CD1c-positive myeloid dendritic cell (primary cell): ENCODE results near the gene STARD8.
"Not testable (repeated sequence)": the region's sequence is repeated elsewhere in the genome, so short reads cannot be mapped to it uniquely, and the experiment has no call there.

Experiments
- DNase-seq: peaks from one replicate; pipeline ENCODE4 v3.0.0-alpha.2; 2016; ENCODE audit errors: extremely low spot score

STARD8 gene, protein sequence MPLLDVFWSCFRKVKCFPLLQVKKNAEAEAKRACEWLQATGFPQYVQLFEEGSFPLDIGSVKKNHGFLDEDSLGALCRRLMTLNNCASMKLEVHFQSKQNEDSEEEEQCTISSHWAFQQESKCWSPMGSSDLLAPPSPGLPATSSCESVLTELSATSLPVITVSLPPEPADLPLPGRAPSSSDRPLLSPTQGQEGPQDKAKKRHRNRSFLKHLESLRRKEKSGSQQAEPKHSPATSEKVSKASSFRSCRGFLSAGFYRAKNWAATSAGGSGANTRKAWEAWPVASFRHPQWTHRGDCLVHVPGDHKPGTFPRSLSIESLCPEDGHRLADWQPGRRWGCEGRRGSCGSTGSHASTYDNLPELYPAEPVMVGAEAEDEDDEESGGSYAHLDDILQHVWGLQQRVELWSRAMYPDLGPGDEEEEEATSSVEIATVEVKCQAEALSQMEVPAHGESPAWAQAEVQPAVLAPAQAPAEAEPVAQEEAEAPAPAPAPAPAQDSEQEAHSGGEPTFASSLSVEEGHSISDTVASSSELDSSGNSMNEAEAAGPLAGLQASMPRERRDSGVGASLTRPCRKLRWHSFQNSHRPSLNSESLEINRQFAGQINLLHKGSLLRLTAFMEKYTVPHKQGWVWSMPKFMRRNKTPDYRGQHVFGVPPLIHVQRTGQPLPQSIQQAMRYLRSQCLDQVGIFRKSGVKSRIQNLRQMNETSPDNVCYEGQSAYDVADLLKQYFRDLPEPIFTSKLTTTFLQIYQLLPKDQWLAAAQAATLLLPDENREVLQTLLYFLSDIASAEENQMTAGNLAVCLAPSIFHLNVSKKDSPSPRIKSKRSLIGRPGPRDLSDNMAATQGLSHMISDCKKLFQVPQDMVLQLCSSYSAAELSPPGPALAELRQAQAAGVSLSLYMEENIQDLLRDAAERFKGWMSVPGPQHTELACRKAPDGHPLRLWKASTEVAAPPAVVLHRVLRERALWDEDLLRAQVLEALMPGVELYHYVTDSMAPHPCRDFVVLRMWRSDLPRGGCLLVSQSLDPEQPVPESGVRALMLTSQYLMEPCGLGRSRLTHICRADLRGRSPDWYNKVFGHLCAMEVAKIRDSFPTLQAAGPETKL

GRCh38 chrX:68647156-68647957 lies at the start of gene STARD8:
Gene STARD8 (plus strand): TSS chrX:68647666. CDS start chrX:68647883, 217 bp downstream.
- DNase-seq, result no peak

DNA sequence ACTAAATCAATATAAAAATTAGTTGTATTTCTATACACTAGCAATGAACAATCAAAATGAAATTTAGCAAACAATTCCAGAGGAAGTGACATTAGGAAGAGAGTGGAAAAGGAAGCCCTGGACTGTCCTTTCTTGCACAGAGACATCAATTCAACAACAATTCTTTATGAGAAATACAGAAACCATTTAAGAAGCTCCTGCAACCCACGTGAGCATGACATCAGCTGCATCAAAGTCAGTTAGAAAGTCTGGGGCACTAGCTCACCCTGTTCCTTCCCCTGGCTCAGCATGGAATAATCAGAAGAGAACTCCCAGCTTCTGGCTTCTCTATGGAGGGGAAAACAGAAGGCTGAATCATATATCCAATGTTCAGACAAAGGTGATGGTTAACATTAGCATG lies 48.6 kb upstream of the STARD8 start:
- DNase-seq, result no peak

DNA sequence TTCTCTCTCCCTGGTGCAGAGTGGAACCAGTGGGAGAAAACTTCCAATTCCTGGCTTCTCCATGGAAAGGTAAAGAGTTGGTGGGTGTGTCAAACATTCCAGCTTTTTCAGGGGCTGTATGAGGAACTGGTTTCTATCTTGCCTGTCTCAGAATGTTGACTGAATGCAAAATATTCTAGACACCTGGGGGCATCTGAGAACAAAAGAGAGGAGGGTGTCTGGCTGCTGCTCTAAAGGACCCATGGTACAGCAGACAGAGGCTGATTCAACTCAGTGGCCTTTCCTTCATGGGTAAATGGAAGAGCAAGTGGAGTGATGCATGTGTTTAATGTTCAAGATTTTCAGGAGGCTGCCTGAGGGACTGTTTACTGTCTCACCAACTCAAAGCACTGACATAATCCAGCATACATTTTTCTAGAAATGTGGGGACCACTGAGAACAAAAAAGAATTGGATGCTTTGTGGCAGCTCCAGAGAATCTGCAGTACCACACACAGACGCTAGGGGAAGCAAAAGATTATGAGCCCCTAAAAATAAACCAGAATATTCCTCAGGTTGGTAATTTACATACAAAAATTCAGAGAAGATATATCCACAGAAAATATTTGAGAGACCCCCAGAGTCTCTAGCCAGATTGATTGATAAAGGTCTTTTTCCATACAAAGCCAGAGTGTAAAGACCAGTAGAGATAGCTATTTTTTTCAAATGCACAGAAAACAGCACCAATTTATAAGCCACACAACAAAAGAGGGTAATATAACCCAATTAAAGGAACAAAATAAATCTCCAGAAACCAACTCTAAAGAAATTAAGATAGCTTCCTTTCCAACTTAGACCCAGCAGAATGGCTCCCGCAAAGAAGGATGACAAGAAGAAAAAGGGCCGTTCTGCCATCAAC lies 48.0 kb upstream of the STARD8 start:
- peak; percentile 4 for DNase-seq

GRCh38 chrX:68604216-68604615 lies 43.2 kb upstream of the STARD8 start:
- DNase-seq, result not testable (repeated sequence)

GRCh38 chrX:68614733-68615132 lies 32.7 kb upstream of the STARD8 start:
- not testable (repeated sequence) for DNase-seq

GRCh38 chrX:68627986-68628385 lies 19.5 kb upstream of the STARD8 start:
- no peak for DNase-seq

DNA sequence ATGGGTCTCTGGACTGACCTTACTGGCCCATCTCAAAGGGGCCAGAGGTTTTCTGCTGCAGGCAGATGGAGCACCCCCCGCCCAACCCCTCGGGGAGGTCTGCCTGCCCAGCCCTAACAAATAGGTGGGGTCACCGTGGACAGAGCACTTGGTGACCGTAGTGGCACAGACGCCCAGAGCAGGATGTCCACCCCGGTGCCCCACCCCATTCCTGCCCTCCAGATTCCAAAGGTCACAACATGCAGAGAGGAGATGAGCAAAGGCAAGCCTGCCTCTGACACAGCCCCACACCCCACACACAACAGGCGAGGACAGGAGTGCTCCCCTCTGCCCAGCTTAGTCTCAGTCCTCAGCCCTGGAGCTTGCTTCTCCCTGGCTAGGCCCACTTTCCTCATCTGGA lies 17.5 kb upstream of the STARD8 start:
- not testable (repeated sequence) for DNase-seq

DNA sequence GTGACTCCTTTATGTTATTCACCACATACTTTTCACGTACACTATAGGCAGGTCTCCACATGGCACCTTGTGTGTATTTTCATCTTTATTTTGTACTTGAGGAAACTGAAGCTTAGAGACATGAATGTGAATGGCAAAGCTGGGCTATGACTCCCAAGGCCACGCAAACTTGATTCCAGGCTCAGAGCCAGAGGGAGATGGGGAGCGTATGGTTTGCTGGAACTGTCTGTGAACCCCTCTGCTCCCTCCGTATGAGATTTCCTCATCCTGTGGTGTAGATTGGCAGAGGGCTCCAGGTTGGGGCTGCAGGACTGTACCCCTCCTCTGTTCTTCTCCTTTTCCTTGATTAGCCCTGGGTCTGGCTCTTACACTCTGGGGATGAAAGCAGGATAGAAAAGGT lies 16.1 kb upstream of the STARD8 start:
- no peak for DNase-seq

DNA sequence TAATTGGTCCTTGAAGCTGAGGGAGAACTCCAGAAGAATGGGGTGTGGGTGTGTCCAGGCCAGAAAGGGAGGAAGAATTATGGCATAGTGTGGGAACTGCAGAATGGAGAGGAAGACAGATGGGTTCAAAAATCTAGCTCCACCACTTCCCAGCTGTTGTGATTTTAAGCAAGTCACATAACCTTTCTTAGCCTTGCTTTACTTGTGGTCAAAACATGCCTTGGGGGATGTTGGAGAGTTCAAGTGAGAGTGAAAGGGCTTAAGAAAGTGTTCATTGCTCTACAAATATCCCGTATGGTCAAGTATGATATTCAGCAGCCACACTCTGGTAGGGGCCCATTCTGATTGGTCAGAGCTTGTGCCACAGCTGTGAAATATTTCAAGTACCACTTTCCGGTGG lies 15.0 kb upstream of the STARD8 start:
- DNase-seq, result no peak

DNA sequence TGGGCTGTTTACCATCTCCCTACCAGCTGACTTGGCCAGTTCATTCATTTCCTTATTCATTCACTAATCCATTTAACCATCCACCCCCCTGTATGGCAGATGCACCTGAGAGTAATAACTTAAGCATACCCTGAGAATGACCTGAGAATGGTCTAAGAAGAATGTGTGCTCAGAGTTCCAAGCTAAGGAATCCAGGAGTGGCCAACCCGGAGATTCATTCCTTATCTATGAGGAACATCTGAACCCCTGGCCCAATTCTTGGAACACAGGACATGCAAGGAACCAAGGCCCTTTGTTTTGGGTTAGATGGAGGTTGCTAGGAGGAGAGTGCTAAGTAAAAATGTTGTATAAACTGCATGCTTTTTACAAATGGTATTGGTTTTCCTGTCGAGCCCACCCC lies 13.5 kb upstream of the STARD8 start:
- DNase-seq, result no peak

DNA sequence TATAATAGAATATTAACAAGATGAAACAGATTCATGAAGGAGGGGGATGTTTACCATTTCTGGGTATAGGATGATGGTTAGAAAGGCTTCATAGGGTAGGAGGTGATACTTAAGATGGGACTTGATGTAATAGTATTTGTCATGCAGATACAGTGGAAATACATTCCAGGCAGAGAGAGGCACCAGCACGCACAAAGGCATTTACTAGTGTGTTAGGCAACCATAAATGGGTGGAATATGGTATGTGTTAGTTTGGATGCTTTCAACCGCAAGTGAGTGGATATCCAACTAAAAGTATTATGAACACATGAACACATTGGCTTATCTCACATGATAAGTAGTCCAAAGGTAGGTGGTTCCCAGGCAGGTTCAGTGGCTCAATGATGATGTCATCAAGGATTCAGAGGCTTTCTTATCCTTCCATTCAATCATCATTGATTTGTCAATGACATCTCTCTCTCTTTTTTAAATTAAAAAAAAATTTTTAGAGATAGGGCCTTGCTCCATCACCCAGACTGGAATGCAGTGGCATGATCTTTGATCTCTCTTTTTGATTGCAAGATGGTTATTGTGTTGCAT lies 12.7 kb upstream of the STARD8 start:
- DNase-seq, result no peak

- no peak for DNase-seq
Observed at GRCh38 chrX:68640661-68641060, 6.8 kb upstream of the STARD8 start.

GRCh38 chrX:68644861-68645260 lies 2.6 kb upstream of the STARD8 start:
- peak; percentile 2 for DNase-seq

DNA sequence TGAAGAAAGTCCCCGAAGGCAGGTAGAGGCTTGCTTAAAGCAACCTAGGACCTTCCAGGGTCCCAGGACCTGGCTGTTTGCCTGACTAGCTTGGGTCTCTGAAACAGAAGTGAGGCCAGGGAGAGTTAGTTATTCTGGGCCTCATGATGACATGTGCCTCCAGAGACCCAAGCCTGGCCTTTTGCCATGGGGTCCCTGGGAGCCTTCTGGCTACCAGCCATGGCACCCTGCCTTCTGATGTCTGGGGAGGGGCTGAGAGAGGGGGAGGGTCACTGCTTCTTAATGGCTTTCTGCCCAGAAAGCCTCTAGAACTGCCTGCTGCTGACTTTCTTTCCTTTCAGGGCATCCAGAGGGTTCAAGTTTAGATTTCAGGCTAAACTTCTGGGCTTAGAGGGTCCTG lies 1.0 kb upstream of the STARD8 start:
- no peak for DNase-seq

GRCh38 chrX:68648960-68649359 lies 1.5 kb downstream of the STARD8 start:
- no peak for DNase-seq

DNA sequence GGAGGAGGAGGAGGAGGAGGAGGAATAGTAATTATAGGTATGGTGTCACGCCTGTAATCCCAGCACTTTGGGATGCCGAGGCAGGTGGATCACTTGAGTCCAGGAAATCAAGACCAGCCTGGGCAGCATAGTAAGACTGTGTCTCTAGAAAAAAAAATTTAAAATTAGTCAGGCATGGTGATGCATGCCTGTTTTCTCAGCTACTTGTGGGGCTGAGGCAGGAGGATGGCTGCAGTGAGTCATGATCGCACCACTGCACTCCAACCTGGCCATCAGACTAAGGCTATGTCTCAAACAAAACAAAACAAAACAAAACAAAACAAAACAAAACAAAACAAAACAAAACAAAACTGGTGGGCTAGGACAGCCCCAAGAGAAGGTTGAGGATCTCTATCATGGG lies 3.0 kb downstream of the STARD8 start:
- DNase-seq, result no peak

GRCh38 chrX:68651110-68651509 lies 3.6 kb downstream of the STARD8 start:
- no peak for DNase-seq

GRCh38 chrX:68652326-68653170 lies 5.1 kb downstream of the STARD8 start:
- DNase-seq, result no peak

- DNase-seq, result no peak
Observed at GRCh38 chrX:68654693-68655092, 7.2 kb downstream of the STARD8 start.
